ENCODE results near the gene HMGB4.

The HMGB4 gene

DNA sequence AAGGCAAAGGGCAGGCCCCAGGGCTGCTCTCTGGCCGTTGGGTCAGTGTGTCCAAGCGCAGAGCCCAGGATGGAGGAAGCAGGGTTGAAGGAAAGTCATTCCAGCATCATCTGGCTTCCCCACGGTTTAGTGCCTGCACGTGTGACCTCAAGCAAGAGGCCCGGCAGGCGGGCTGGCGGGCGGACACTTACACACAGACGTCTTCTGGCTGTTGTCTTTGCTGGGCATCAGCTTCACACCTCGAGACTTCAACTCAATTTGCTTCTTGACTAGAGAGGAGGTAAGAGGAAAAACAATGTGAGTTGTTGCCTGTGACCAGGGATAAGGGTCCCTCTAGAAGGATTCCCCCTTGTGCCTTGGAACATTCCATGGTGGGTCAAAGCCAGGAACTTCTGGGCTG, 38.4 kb upstream of the HMGB4 start:
- H3K4me3 ChIP-seq (ENCODE audit: control insufficient read depth, low read depth, low read length), result no peak overlapping the region
- TF ChIP-seq, protein P1, sequence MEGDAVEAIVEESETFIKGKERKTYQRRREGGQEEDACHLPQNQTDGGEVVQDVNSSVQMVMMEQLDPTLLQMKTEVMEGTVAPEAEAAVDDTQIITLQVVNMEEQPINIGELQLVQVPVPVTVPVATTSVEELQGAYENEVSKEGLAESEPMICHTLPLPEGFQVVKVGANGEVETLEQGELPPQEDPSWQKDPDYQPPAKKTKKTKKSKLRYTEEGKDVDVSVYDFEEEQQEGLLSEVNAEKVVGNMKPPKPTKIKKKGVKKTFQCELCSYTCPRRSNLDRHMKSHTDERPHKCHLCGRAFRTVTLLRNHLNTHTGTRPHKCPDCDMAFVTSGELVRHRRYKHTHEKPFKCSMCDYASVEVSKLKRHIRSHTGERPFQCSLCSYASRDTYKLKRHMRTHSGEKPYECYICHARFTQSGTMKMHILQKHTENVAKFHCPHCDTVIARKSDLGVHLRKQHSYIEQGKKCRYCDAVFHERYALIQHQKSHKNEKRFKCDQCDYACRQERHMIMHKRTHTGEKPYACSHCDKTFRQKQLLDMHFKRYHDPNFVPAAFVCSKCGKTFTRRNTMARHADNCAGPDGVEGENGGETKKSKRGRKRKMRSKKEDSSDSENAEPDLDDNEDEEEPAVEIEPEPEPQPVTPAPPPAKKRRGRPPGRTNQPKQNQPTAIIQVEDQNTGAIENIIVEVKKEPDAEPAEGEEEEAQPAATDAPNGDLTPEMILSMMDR (IDR thresholded peaks at IDR 0.05; ENCODE audit: control insufficient read depth, insufficient read depth, low read depth, low read length, missing control alignments), result no peak

DNA sequence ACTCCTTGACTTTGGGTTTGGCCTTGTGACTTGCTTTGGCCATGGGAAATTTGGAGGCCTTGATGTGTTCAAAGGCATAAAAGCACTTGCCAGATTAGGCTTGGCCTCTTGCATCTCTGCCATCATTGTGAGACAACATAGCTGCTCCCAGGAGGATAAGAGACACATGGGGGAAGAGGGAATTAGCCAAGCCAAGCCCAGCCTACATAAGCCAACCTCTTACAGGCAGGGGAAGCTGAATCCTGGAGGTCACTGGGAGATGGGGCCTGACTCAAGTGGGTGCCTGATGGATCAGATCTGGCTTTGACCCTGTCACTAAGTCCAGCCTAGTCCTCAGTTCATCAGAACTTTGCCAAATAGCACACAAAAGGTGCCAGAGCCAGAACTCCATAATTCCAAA, 37.6 kb upstream of the HMGB4 start:
- no peak for DNase-seq (ENCODE audit: low read depth)
- TF ChIP-seq, protein P1 (IDR thresholded peaks at IDR 0.05; ENCODE audit: control insufficient read depth, insufficient read depth, low read depth, low read length, missing control alignments), result no peak

More for the DNA sequence above, 38.4 kb upstream of the HMGB4 start:
- no peak for DNase-seq (ENCODE audit: low read depth)

DNA sequence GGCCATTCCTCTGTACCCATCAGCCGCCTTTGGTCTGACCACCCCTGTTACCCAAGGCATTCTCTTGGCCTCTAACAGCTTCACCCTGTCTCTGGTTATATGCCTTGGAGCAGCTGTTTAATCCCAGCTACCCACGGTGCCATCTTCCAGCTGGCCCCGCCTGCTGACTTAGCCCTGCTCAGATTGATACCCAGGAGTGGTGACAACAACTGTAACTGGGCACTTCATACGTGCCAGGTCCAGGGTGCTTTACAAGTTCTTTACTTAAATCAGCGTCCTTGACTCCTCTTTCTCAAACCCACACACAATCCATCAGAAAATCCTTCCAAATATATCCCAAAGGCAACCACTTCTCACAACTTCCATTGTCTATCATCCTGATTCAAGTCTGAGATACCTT, 37.2 kb upstream of the HMGB4 start:
- no peak overlapping the region for H3K4me3 ChIP-seq (ENCODE audit: control insufficient read depth, low read depth, low read length)
- TF ChIP-seq, protein P1 (IDR thresholded peaks at IDR 0.05; ENCODE audit: control insufficient read depth, insufficient read depth, low read depth, low read length, missing control alignments), result no peak

More for the DNA sequence above, 37.6 kb upstream of the HMGB4 start:
- H3K4me3 ChIP-seq (ENCODE audit: control insufficient read depth, low read depth, low read length), result no peak overlapping the region

DNA sequence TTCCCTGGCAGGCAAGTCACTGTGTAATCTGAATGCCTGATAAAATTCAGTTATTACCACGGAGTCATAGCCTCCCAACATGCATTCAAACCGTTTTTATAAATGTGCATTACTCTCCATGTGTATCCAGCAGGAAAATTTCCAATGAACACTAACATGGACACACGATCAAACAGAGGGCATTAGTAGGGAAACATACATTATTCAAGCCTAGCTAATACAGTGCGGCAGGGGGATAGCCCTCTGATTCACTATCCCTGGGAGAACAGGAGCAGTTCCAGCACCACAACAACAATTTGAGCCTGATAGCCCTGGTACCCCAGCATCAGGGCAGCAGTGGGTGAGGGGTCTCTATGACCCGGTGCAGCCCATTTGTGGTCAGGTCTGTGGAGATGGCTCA, 35.8 kb upstream of the HMGB4 start:
- no peak overlapping the region for H3K4me3 ChIP-seq (ENCODE audit: control insufficient read depth, low read depth, low read length)
- DNase-seq (ENCODE audit: low read depth), result no peak
- TF ChIP-seq, protein P1 (IDR thresholded peaks at IDR 0.05; ENCODE audit: control insufficient read depth, insufficient read depth, low read depth, low read length, missing control alignments), result no peak

More for the DNA sequence above, 37.2 kb upstream of the HMGB4 start:
- DNase-seq (ENCODE audit: low read depth), result no peak

DNA sequence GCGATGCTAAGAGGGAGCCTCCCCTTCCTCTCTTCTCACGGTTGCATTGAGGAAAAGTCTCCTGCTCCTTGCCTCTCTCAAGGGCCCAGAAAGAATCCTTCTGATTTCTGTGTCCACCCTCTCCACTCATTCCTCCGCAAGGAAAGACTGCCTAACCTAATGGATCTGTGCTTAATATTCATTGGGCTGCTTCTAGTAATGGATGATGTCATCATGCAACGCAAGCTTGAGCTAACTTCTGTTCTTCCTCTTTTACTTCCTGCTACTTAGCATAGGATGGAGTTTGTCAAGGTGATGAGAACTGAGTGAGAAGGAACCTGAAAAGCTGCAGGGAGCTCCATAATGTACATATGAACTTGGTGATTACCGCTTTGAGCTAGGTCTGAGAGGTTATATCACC, 35.2 kb upstream of the HMGB4 start:
- TF ChIP-seq, protein P1 (IDR thresholded peaks at IDR 0.05; ENCODE audit: control insufficient read depth, insufficient read depth, low read depth, low read length, missing control alignments), result no peak
- no peak for DNase-seq (ENCODE audit: low read depth)
- H3K4me3 ChIP-seq (ENCODE audit: control insufficient read depth, low read depth, low read length), result no peak overlapping the region

DNA sequence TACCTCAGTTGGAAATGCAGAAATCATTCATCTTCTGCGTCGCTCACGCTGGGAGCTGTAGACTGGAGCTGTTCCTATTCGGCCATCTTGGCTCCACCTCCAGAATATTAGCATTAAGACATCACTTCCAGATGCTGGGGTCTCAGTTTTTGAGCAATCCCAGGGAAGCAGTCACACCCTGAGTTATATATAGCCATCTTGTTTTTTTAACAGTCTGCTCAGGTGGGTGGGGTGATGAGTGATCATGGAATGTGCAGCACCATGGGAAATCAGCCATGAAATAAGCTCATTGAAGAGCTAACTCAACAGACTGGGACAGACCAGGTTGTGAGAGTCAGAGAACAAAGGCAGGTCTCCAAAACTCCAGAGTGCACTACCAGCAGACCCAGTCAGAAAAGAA, 27.0 kb upstream of the HMGB4 start:
- DNase-seq (ENCODE audit: low read depth), result no peak
- TF ChIP-seq, protein P1 (IDR thresholded peaks at IDR 0.05; ENCODE audit: control insufficient read depth, insufficient read depth, low read depth, low read length, missing control alignments), result no peak

DNA sequence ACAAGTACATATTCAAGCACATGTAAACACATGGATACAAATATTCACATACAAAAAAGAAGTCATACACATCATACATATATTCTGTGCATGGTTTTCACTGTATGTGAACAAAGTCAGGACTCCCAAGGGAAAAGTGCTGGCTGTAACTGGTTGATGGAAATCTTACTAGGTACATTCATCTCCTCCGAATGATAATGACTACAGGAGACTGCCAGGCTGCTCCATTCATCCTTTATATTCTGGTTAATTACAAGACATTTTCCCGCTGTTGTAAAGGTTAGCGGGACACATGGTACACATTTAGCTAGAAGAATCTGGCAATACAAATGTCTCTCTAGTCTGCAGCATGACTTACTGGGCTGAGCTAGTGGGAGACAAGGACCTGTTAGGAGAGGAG, 26.2 kb upstream of the HMGB4 start:
- no peak overlapping the region for H3K4me3 ChIP-seq (ENCODE audit: control insufficient read depth, low read depth, low read length)
- TF ChIP-seq, protein P1 (IDR thresholded peaks at IDR 0.05; ENCODE audit: control insufficient read depth, insufficient read depth, low read depth, low read length, missing control alignments), result no peak
- DNase-seq (ENCODE audit: low read depth), result no peak

More for the DNA sequence above, 27.0 kb upstream of the HMGB4 start:
- H3K4me3 ChIP-seq (ENCODE audit: control insufficient read depth, low read depth, low read length), result no peak overlapping the region

Data from AG09309 (cell line).